ENCODE measurements around the gene TEPSIN.
A peak's percentile ranks its signal among the peaks of the same experiment; 100 is the strongest.
"Not testable (repeated sequence)": the region's sequence is repeated elsewhere in the genome, so short reads cannot be mapped to it uniquely, and the experiment has no call there.

Gene TEPSIN

DNA sequence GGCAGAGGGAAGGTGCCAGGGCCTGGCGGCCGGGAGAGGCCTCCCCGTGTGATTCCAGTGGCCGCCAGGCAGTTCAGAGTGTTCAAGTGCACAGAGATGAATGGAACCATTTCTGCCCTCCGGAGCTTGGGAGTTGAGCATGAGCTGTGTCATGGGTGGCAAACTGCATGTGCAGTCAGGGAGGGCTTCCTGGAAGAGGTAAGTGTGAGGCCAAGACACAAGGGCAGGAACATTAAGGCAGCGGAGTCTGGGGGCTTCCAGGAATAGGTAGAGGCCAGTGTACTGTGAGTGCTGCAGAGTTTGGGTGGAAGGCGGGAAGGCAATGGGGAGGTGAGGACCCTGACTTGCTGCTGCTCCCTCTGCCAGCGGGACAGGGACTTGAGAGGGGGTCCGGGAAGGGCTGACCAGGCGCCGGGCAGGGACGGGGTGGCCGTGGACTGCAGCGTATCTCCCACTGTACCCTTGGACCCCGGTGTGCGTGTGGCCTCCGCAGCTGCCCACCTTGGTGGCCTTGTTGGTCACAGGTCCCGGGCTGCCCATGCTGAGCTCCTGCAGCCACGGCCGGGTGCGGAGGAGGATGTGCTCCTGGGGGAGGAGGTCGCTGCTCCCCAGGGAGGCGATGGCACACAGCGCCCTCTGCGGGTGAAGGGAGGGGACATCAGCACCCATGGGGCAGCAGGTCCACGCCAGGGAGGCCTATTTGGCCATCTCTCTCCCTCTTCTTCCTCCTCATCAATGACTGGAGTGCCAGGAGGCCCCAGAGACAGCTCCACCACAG is 8.6 kb downstream of the TEPSIN start:
- Mint-ChIP-seq H3K36me3 (ENCODE audit: low read depth) (peaks cover 38% of the 10 kb centered on the region), H3K4me1 (ENCODE audit: low read depth) (peaks cover 8% of the 10 kb centered on the region), H3K27ac (no peak overlapping the region), H3K27me3 (no peaks in the 10 kb centered on the region), H3K4me3 (no peak overlapping the region), H3K9me3 (no peaks in the 10 kb centered on the region)
- no peak for DNase-seq

DNA sequence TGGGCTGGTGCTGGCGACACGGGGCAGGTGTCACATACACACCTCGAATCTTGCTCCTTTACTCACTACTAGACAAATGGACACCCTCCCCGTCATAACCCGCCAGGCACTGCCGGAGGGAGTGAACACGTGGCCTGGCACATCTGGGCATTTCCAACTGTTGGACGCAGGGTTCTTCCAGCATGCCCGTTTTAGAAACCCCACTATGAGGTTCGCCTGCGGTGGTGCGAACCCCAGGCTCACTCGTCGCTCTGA is 9.3 kb downstream of the TEPSIN start:
- no peak overlapping the region for H3K27ac Mint-ChIP-seq
- peaks cover 31% of the 10 kb centered on the region for H3K36me3 Mint-ChIP-seq (ENCODE audit: low read depth)
- no peak overlapping the region for H3K4me3 Mint-ChIP-seq
- peaks cover 6% of the 10 kb centered on the region for H3K4me1 Mint-ChIP-seq (ENCODE audit: low read depth)
- H3K27me3 Mint-ChIP-seq: no peaks in the 10 kb centered on the region
- H3K9me3 Mint-ChIP-seq: no peaks in the 10 kb centered on the region
- no peak for DNase-seq

- peaks cover 6% of the 10 kb centered on the region for H3K4me1 Mint-ChIP-seq (ENCODE audit: low read depth)
- no peak for DNase-seq
- no peak overlapping the region for H3K27ac Mint-ChIP-seq
- no peaks in the 10 kb centered on the region for H3K9me3 Mint-ChIP-seq
- H3K27me3 Mint-ChIP-seq: no peaks in the 10 kb centered on the region
- no peak overlapping the region for H3K4me3 Mint-ChIP-seq
- peaks cover 30% of the 10 kb centered on the region for H3K36me3 Mint-ChIP-seq (ENCODE audit: low read depth)
Measured at GRCh38 chr17:81228834-81229665, 9.8 kb downstream of the TEPSIN start.

- Mint-ChIP-seq H3K9me3 (no peaks in the 10 kb centered on the region), H3K27me3 (no peaks in the 10 kb centered on the region), H3K4me3 (no peak overlapping the region), H3K36me3 (ENCODE audit: low read depth) (peaks cover 30% of the 10 kb centered on the region), H3K4me1 (ENCODE audit: low read depth) (peaks cover 12% of the 10 kb centered on the region), H3K27ac (peak overlapping the region; percentile 7)
- DNase-seq: no peak
Measured at GRCh38 chr17:81228420-81228819, 10.4 kb downstream of the TEPSIN start.

GRCh38 chr17:81227630-81228029 is 11.2 kb downstream of the TEPSIN start:
- H3K4me3 Mint-ChIP-seq, DNase-seq, H3K9me3 Mint-ChIP-seq, H3K27ac Mint-ChIP-seq, H3K27me3 Mint-ChIP-seq: not testable (repeated sequence)
- Mint-ChIP-seq H3K4me1 (ENCODE audit: low read depth) (peaks cover 14% of the 10 kb centered on the region), H3K36me3 (ENCODE audit: low read depth) (peaks cover 24% of the 10 kb centered on the region)

- Mint-ChIP-seq H3K4me1 (ENCODE audit: low read depth) (peaks cover 21% of the 10 kb centered on the region), H3K36me3 (ENCODE audit: low read depth) (peaks cover 16% of the 10 kb centered on the region), H3K9me3 (no peaks in the 10 kb centered on the region), H3K27ac (peak overlapping the region; percentile 83), H3K4me3 (peak overlapping the region; percentile 70), H3K27me3 (no peaks in the 10 kb centered on the region)
- DNase-seq: peak; percentile 52
Measured at GRCh38 chr17:81223762-81224130, 15.1 kb downstream of the TEPSIN start.

GRCh38 chr17:81222906-81223761 is 15.7 kb downstream of the TEPSIN start, which contains the start of gene CEP131:
TSS of gene CEP131 (minus strand) at chr17:81222965. CDS start at chr17:81220056, 2,909 bp downstream.
- Mint-ChIP-seq H3K27me3 (no peaks in the 10 kb centered on the region), H3K9me3 (no peaks in the 10 kb centered on the region), H3K4me1 (ENCODE audit: low read depth) (peaks cover 21% of the 10 kb centered on the region), H3K4me3 (peak within 1 kb of the TSS; percentile 75), H3K36me3 (ENCODE audit: low read depth) (peaks cover 16% of the 10 kb centered on the region), H3K27ac (peak within 1 kb of the TSS; percentile 83)
- peak; percentile 100 for DNase-seq

DNA sequence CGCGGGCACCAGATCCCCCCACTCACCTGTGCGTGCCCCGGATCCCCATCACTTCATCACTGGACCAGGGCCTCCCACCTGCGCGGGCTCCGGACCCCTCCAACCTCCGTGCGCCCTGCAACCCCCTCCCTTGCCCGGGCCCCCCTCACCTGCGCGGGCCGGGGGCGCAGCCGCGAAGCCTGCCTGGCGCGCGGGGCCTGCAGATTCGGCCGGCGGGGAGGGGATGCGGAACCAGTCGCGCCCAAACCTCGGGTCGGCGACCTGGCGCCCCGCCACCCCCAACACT is 16.3 kb downstream of the TEPSIN start:
- no peak overlapping the region for H3K27ac Mint-ChIP-seq
- no peaks in the 10 kb centered on the region for H3K9me3 Mint-ChIP-seq
- DNase-seq: no peak
- peak overlapping the region; percentile 75 for H3K4me3 Mint-ChIP-seq
- H3K27me3 Mint-ChIP-seq: no peaks in the 10 kb centered on the region
- peaks cover 17% of the 10 kb centered on the region for H3K36me3 Mint-ChIP-seq (ENCODE audit: low read depth)
- H3K4me1 Mint-ChIP-seq (ENCODE audit: low read depth): peaks cover 18% of the 10 kb centered on the region

DNA sequence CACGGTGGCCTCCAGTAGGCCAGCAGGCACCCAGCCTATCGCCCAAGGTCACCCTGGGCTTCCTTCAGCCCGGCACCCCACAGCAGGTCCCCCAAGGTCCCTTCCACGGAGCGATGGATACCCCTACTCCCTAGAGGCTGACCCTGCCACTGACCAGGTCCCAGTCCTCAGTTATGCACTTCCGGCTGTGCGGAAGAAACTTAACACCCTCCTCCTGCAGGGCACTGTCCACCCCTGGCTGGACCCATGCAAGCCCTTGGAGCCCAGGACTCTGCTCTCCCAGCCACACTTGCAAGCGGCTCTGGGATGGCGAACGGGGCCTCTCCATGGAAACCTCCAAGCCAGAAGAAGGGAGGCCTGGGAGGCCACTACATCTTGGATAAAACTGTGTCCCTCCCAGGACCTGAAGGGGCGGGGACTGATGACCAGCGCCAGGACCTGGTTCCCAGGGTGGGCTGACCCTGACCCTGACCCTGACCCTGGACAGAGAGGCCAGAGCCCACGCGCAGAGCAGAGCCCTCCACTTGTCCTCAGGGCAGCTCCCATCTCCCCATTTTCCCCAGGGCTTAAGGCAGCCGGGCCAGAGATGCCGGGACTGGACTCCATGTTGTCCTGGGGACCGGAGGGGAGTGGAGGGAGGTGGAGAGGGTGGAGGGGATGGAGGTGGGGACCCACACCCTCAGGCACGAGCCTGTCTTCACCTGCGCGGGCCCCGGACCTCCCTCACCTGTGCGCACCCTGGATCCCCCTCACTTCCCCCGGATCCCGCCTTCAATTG is 16.8 kb downstream of the TEPSIN start:
- H3K4me3 Mint-ChIP-seq: peak overlapping the region; percentile 75
- peaks cover 22% of the 10 kb centered on the region for H3K36me3 Mint-ChIP-seq (ENCODE audit: low read depth)
- no peaks in the 10 kb centered on the region for H3K9me3 Mint-ChIP-seq
- peaks cover 18% of the 10 kb centered on the region for H3K4me1 Mint-ChIP-seq (ENCODE audit: low read depth)
- no peak overlapping the region for H3K27ac Mint-ChIP-seq
- no peaks in the 10 kb centered on the region for H3K27me3 Mint-ChIP-seq
- DNase-seq: no peak

- H3K4me3 Mint-ChIP-seq: peak overlapping the region; percentile 75
- H3K27me3 Mint-ChIP-seq: no peaks in the 10 kb centered on the region
- H3K9me3 Mint-ChIP-seq: no peaks in the 10 kb centered on the region
- no peak for DNase-seq
- no peak overlapping the region for H3K27ac Mint-ChIP-seq
- peaks cover 18% of the 10 kb centered on the region for H3K4me1 Mint-ChIP-seq (ENCODE audit: low read depth)
- peaks cover 24% of the 10 kb centered on the region for H3K36me3 Mint-ChIP-seq (ENCODE audit: low read depth)
Measured at GRCh38 chr17:81221371-81221841, 17.4 kb downstream of the TEPSIN start.

- Mint-ChIP-seq H3K9me3 (no peaks in the 10 kb centered on the region), H3K36me3 (ENCODE audit: low read depth) (peaks cover 24% of the 10 kb centered on the region), H3K4me1 (ENCODE audit: low read depth) (peaks cover 18% of the 10 kb centered on the region), H3K27ac (no peak overlapping the region), H3K27me3 (no peaks in the 10 kb centered on the region), H3K4me3 (no peak overlapping the region)
- DNase-seq: no peak
Measured at GRCh38 chr17:81219476-81220180, 19.2 kb downstream of the TEPSIN start.

GRCh38 chr17:81218991-81219390 is 19.9 kb downstream of the TEPSIN start:
- no peak overlapping the region for H3K4me3 Mint-ChIP-seq
- no peak for DNase-seq
- no peak overlapping the region for H3K27ac Mint-ChIP-seq
- H3K36me3 Mint-ChIP-seq (ENCODE audit: low read depth): peaks cover 24% of the 10 kb centered on the region
- no peaks in the 10 kb centered on the region for H3K27me3 Mint-ChIP-seq
- no peaks in the 10 kb centered on the region for H3K9me3 Mint-ChIP-seq
- peaks cover 17% of the 10 kb centered on the region for H3K4me1 Mint-ChIP-seq (ENCODE audit: low read depth)

GRCh38 chr17:81218459-81218858 is 20.4 kb downstream of the TEPSIN start:
- Mint-ChIP-seq H3K27me3 (no peaks in the 10 kb centered on the region), H3K27ac (no peak overlapping the region), H3K9me3 (no peaks in the 10 kb centered on the region), H3K36me3 (ENCODE audit: low read depth) (peaks cover 24% of the 10 kb centered on the region), H3K4me1 (ENCODE audit: low read depth) (peaks cover 11% of the 10 kb centered on the region), H3K4me3 (no peak overlapping the region)
- DNase-seq: no peak

All from activated T-cell treated with anti-CD3 and anti-CD28 coated beads, Interleukin-2, amount 50 U/mL, for 24 hours (primary cell).